ENCODE results near the gene ANKRD42. TPM values are rescaled to one million over a fixed set of nuclear protein-coding genes. Genes with fewer than 3 reads are reported as not detected.

Gene ANKRD42
- total RNA-seq, 1 donor from 2014 or later, result 6.3 TPM

- peak; percentile 77 for DNase-seq
These were observed 99.4 kb downstream of the ANKRD42 start for GRCh38 chr11:83292709-83293456.

DNA sequence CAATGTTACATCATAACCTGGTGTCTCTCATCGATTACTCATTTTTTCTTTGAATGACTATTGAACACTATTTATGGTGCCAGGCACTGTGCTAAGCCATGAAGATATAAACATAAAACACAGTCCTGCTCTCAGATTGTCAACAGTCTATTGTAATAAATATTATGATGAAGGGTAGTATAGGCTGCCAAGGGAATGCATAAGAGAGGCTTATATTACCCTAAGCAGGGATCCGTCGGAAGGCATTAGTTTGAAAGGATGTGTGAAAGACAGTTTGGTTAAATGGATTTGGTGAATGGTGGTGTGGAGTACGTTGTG, 99.9 kb downstream of the ANKRD42 start:
- peak; percentile 20 for DNase-seq

GRCh38 chr11:83294208-83294607, 100.7 kb downstream of the ANKRD42 start:
- no peak for DNase-seq

Small RNA genes lying within 50 kb of the gene (small RNA-seq; reads per million reads assigned to genes)
- not detected for gene AP000873.5 (ENCODE audit: low replicate concordance)

Other genes starting within 250 kb of the ANKRD42 start
- gene RAB30, start 121.8 kb upstream of the ANKRD42 start, total RNA-seq, result 22.4 TPM
- 52.2 TPM for gene PCF11, start 36.6 kb upstream of the ANKRD42 start, total RNA-seq
- 43.1 TPM for gene CCDC90B, start 92.7 kb downstream of the ANKRD42 start, total RNA-seq

All from skin of body (tissue), 3 donors.